Left ventricle myocardium superior (tissue), 1 donor: ENCODE measurements around the gene FAM117A. TPM values are rescaled to one million over a fixed set of nuclear protein-coding genes. Genes with fewer than 3 reads are reported as not detected.
A peak's percentile ranks its signal among the peaks of the same experiment; 100 is the strongest.
"Not testable (repeated sequence)": the region's sequence is repeated elsewhere in the genome, so short reads cannot be mapped to it uniquely, and the experiment has no call there.

Experiments
- ATAC-seq: fragments of 200-7000 bp; cut with Tn5 transposase; one replicate; pipeline ENCODE4 v1.9.1; 2020; ENCODE audit warnings: mild to moderate bottlenecking, moderate library complexity
- DNase-seq: peaks from one replicate; pipeline ENCODE4 v3.0.0-alpha.2; 2020
- intact Hi-C: fragments of 100-400 bp; cut with micrococcal nuclease; formaldehyde crosslinking; loops from one replicate; pipeline ENCODE4 v1.11.0; 2022
- total RNA-seq: library from RNA; stranded (reverse); fragmentation: NEBNext Ultra II Directional; extraction: Animal tissue kit (Norgen Biotek cat#: 25700); gene quantifications from one replicate; pipeline ENCODE4 v1.2.1, GENCODE V29; 2021
- donor health status: DM: no; HTN: yes; CAD: no; lungs with severe emphysema.

FAM117A gene
- total RNA-seq, 1 donor from 2014 or later, result 11.2 TPM

GRCh38 chr17:49766918-49767530 is 3.1 kb upstream of the FAM117A start:
- ATAC-seq (no peak), DNase-seq (no peak)
- intact Hi-C loops, result no loop called here

- ATAC-seq (no peak), DNase-seq (no peak)
- intact Hi-C loops, result no loop called here
Measured at GRCh38 chr17:49764559-49765180, 739 bp upstream of the FAM117A start.

DNA sequence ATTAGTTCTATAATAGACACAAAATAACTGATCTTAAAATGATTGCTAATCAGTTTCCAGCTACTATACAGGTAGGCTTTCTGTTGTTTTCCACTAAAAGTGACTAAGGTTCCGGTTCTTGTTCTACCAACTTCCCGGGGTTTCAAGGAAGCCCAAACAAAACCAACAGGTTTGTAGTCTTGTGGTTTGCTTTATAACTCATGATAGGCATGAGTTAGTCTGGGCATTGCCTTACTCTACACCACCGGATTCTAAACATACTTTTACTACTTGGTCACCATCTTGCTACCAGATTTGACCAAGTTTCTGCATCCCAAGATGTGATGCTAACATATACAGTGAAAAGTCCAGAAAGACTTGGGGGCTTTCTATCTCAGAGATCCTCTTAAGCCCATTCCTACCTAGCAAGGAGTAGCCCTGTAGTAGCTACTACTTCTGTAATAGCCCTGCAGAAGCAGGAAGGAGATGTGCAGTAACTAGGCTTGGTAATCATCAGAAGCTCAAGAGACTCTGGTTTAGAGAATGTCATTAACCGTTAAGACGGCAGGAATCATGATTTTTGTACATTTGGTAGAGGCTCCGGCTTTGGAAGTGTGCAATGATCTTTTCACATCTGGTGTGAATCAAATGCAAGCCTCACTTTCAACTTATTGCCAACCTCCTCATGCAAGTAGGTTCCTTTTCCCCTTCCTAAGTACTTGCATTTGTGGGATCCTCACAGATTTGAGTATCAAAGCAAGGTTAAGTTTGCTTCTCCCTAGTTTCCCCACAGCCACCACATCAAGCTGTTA is 1.6 kb downstream of the FAM117A start:
- DNase-seq (no peak), ATAC-seq (no peak)
- intact Hi-C loops, result no loop called here

DNA sequence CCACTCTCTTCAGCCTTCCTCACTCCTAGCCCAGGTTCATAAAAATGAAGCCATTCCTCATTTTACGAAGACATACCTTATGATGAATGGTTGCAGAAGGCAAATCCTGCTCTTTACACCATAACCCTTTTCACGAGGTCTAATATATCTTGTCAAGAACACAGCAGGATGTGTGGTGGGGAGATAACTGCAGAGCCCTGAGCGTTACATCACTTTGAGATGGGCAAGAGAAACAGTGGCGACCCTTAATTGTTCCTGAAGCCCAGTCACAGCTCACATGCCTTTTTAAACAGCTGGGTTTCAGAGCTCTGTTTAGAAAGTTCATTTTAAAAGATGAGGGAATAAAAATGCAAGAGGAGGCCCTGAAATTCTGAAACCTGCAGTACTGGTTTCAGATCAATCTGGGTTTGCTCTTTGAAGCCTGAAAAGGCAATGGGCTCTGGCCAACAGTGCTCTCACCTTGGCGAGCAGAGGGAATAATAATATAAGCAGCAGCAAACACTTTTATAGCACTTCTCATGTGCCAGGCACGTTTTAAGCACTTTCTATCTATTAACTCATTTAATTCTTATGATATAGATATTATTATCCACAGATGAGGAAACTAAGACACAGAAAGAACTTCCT is 2.9 kb downstream of the FAM117A start:
- ATAC-seq, result no peak
- intact Hi-C loops, result no loop called here
- DNase-seq, result no peak

- ATAC-seq, result no peak
- intact Hi-C loops, result no loop called here
- DNase-seq, result no peak
Measured at GRCh38 chr17:49760296-49760695, 3.6 kb downstream of the FAM117A start.

DNA sequence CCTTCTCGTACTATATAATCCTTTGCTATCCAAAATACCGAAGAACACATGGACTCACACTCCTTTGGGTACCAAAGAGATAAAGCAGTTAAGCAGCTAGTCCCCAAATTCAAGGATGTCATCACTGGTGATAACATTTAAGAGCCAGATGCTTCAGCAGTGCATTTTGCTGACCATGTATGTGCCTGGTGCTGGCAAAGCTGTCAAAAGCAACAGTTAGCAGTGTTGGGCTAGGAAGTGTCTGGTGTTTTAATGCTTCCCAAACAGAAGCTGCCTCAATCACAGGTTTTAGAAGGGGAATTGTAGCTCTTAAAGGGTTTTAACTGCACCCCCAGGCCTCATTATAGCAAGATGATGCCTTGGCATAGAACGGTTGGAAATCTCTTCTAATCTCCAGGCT is 4.7 kb downstream of the FAM117A start:
- no peak for DNase-seq
- ATAC-seq, result no peak
- intact Hi-C loops, result no loop called here

- DNase-seq, intact Hi-C loops, ATAC-seq: not testable (repeated sequence)
Measured at GRCh38 chr17:49758464-49759010, 5.4 kb downstream of the FAM117A start.

- DNase-seq, result peak; percentile 34
- intact Hi-C loops, result no loop called here
- peak; percentile 35 for ATAC-seq
Measured at GRCh38 chr17:49757151-49757777, 6.7 kb downstream of the FAM117A start.

DNA sequence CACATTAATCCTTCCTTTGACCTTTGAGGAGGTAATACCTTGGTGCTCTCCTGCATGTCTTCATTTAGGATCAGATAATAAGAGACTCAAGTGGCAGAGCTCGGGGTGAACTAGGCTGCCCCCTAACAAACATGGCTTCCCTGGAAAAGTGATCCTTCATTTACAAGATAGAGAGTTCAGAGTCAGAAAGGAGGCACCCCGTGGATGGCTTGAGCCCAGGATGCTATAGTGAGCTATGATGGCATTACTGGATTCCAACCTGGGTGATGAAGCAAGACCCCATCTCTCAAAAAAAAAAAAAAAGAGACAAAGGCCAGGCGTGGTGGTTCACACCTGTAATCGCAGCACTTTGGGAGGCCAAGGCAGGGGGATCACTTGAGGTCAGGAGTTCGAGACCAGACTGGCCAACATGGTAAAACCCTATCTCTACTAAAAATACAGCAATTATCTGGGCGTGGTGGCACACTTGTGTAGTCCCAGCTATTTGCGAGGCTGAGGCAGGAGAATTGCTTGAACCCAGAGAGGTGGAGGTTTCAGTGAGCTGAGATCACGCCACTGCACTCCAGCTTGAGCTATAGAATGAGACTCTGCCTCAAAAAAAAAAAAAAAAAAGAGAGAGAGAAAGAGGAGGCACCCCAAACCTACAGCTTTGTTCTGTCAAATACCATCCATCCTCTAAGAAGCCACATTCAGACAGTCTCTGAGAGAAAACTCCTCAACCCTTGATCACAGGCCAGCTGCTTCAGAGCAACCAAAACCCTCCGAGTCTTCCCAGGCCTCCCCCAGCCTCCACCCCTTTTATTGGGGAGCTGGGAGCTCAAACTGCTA is 7.4 kb downstream of the FAM117A start:
- DNase-seq (no peak), ATAC-seq (peak; percentile 6)
- intact Hi-C loops, result no loop called here

DNA sequence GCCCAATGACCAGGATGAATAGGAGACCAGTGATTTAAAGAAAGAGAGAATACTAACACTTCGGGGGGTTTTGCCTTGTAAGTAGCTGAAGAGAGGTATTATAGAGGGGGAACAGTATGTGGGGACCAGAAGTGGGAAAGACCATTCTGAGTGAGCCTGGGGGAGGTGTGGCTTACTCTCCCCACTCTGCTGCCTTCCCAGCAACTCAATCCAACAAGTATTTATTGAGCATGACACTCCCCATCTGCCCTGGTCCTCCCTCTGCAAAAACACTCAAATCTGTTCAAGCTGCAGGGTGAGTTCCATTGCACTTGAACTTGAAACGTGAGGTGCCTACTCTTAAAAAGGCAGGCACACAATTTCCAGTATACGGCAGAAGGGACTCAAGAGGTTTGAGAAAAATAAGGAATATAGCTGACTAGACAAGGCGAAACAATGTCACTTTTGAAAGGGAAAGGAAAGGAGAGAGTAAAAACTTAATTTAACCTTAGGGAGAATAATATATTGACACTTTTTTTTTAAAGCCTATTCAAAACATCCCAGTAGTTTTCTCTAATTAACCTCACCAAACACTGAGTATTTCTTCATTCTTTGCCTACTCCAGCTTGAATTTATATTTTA is 8.2 kb downstream of the FAM117A start:
- DNase-seq (no peak), ATAC-seq (no peak)
- intact Hi-C loops, result no loop called here

GRCh38 chr17:49753959-49754391 is 10.0 kb downstream of the FAM117A start:
- ATAC-seq, result peak; percentile 76

GRCh38 chr17:49752508-49752907 is 11.4 kb downstream of the FAM117A start:
- no peak for DNase-seq
- intact Hi-C loops, result no loop called here
- peak; percentile 60 for ATAC-seq

More at GRCh38 chr17:49753959-49754391, 10.0 kb downstream of the FAM117A start:
- intact Hi-C loops, result no loop called here
- DNase-seq, result peak; percentile 72

GRCh38 chr17:49749730-49750129 is 14.2 kb downstream of the FAM117A start:
- ATAC-seq (no peak), DNase-seq (no peak)
- intact Hi-C loops, result no loop called here

DNA sequence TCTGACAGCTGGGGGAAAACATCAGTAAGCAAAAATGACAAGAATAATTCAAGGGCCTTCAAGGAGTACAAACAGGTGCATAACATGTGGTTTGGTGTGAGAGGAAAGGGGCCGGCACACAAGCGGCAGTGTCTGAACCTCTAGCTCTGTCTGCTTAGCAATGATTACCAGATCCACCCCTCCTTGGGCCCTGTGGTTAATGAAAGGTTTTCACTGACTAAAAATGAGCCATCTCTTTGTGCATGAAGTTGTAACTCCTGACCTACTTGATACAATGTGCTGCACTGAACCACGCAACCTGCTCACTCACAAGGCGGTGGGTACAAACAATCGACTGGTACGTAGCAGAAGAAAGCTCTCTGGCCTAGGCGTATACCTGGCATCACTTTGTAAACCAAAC is 15.1 kb downstream of the FAM117A start:
- intact Hi-C loops, result no loop called here
- DNase-seq, result no peak
- ATAC-seq, result no peak

GRCh38 chr17:49748223-49748622 is 15.7 kb downstream of the FAM117A start:
- ATAC-seq (no peak), DNase-seq (no peak)
- intact Hi-C loops, result no loop called here

GRCh38 chr17:49747632-49748031 is 16.3 kb downstream of the FAM117A start:
- DNase-seq (no peak), ATAC-seq (no peak)
- intact Hi-C loops, result no loop called here

DNA sequence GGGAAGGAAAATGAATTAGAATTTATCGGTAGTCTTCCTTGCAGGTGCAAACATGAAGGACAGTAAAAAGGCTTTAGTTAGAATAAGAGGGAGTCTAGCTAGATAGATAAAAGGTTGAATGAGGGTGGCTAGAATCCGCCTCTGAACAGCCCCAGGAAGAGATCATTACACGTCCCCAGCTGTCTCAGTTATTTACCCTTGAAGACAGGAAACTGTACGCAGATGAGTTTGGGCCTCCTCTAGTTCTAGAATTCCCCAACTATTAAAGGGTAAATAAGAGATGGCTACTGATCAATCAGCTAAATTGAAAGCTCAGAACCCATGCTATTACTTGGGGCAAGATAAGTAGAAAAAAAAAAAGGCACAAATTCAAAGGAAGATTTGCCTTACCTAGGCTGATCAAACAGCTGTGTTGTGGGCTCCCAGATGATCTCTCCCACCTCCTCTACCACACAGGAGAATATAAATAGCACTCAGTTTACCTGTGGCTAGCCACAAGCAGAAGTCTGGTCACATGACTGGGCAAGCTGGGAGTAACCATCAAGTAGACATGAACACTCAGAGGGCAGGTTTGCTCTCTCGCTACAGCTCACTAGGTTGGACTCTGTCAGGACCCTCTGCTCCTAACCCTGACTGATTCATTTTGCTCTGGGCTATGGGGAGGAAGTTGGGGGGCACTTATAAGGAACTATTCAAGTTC is 17.0 kb downstream of the FAM117A start:
- DNase-seq (no peak), ATAC-seq (peak; percentile 28)
- intact Hi-C loops, result no loop called here
